ENCODE results near the gene RUNX2. TPM values are rescaled to one million over a fixed set of nuclear protein-coding genes. Genes with fewer than 3 reads are reported as not detected.

RUNX2 gene
- total and polyA plus RNA-seq, 9 of the 15 experiments (the other 6 are each of a cell fraction or from before 2014, with no cell fraction given) = 0.29 to 1.00 (median 0.43) TPM

DNA sequence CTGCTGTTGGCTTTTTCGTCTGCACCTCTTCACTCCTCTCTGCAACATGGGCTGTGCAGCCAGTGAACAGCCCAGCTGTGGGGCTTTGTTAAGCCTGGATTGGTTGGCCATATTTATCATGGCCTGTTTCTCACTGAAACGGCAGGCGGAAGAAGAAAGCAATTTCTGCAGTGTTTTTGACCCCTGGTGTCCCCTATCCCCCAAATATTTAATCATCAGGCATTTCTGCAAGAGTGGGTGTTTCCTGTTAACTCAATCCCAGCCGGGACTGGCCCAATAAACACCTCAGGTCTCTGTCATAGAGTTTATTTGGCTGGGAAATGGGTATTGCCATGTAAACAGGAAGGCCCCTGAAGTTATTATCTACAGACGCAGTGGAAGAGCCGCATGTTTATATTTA, 224.4 kb downstream of the RUNX2 start (continued):
- TF ChIP-seq ZNF77 (CRISPR knock-in tag; IDR thresholded peaks at IDR 0.05) = no peak
- TF ChIP-seq, protein P1, sequence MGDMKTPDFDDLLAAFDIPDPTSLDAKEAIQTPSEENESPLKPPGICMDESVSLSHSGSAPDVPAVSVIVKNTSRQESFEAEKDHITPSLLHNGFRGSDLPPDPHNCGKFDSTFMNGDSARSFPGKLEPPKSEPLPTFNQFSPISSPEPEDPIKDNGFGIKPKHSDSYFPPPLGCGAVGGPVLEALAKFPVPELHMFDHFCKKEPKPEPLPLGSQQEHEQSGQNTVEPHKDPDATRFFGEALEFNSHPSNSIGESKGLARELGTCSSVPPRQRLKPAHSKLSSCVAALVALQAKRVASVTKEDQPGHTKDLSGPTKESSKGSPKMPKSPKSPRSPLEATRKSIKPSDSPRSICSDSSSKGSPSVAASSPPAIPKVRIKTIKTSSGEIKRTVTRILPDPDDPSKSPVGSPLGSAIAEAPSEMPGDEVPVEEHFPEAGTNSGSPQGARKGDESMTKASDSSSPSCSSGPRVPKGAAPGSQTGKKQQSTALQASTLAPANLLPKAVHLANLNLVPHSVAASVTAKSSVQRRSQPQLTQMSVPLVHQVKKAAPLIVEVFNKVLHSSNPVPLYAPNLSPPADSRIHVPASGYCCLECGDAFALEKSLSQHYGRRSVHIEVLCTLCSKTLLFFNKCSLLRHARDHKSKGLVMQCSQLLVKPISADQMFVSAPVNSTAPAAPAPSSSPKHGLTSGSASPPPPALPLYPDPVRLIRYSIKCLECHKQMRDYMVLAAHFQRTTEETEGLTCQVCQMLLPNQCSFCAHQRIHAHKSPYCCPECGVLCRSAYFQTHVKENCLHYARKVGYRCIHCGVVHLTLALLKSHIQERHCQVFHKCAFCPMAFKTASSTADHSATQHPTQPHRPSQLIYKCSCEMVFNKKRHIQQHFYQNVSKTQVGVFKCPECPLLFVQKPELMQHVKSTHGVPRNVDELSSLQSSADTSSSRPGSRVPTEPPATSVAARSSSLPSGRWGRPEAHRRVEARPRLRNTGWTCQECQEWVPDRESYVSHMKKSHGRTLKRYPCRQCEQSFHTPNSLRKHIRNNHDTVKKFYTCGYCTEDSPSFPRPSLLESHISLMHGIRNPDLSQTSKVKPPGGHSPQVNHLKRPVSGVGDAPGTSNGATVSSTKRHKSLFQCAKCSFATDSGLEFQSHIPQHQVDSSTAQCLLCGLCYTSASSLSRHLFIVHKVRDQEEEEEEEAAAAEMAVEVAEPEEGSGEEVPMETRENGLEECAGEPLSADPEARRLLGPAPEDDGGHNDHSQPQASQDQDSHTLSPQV (IDR thresholded peaks at IDR 0.05) = no peak

DNA sequence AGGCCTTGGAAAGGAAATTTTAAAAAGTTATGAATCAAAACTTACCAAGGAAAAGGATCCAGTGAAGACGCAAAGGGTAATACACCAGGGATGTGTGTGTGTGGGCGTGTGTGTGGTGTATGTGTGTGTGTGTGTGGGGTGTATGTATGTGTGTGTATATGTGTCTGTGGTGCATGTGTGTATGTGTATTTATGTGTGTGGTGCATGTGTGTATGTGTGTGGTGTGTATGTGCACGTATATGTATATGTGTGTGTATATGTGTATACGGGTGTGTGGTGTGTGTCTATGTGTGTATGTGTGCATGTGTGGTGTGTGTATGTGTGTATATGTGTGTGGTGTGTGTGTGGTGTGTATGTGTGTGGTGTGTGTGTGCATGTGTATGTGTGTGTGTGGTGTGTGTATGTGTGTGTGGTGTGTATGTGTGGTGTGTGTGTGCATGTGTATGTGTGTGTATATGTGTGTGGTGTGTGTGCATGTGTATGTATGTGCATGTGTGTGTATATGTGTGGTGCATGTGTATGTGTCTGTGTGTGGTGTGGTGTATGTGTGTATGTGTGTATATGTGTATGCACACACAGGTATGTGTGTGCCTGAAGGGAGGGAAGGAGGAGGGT, 225.7 kb downstream of the RUNX2 start:
- no peaks in the 10 kb centered on the region for H4K20me1 ChIP-seq (replicated peaks; ENCODE audit: control insufficient read depth, insufficient read depth, low read length)
- H3K36me3 ChIP-seq (ENCODE audit: control insufficient read depth, insufficient read depth, low read length) = no peaks in the 10 kb centered on the region
- intact Hi-C loops (cut with micrococcal nuclease) = loop anchor here (5.0 kb wide), 1 partner anchor 132 kb away; no protein-coding TSS in a partner anchor
- in situ Hi-C loops (cut with MboI) = no loop called here
- ATAC-seq = no peak
- H3K27ac ChIP-seq (ENCODE audit: extremely low read depth, low read depth, low read length) = no peak overlapping the region
- no peak overlapping the region for H3K9ac ChIP-seq (ENCODE audit: insufficient read depth in 1 of 2, low read depth in 2 of 2, low read length in 2 of 2)
- H3K4me3 ChIP-seq = no peak overlapping the region
- WGBS (ENCODE audit: insufficient coverage, low coverage, missing lambda C conversion rate) = 50% methylated on average over 4 of the region's 4 CpGs
- no peaks in the 10 kb centered on the region for H3K79me2 ChIP-seq (ENCODE audit: control insufficient read depth, insufficient read depth, low read length)
- no peak overlapping the region for H3K4me2 ChIP-seq (ENCODE audit: insufficient read depth, low read length)
- no TSS peak for BruUV-seq (replicated peaks)
- ChIA-PET POLR2A (interaction anchor here (1.1 kb wide), 1 partner anchor 8 kb away, joined by 3 read pairs; no protein-coding TSS in a partner anchor), CTCF (ENCODE audit: low intra/inter-chr PET ratio) (no interaction called here)
- H3K4me1 ChIP-seq (replicated peaks in 1 of 2; ENCODE audit: control insufficient read depth in 2 of 2, insufficient read depth in 2 of 2, low read length in 2 of 2) = no peaks in the 10 kb centered on the region; a peak in 2 of 5 replicates
- FAIRE-seq = peak; percentile 62
- no peak for DNase-seq (ENCODE audit: extremely low read depth in 1 of 4, low spot score in 3 of 4)
- no peak overlapping the region for H2AFZ ChIP-seq (ENCODE audit: low read depth, low read length)
- peaks cover 4 to 23% of the 10 kb centered on the region in 2 experiments; a peak in 4 of 5 replicates for H3K27me3 ChIP-seq (ENCODE audit: control insufficient read depth in 2 of 2, insufficient read depth in 2 of 2, low read length in 2 of 2)
- H3K9me3 ChIP-seq (replicated peaks; ENCODE audit: control insufficient read depth, insufficient read depth, low read depth, low read length) = no peaks in the 10 kb centered on the region
- no peaks in the 10 kb centered on the region for H3K9me1 ChIP-seq (ENCODE audit: control insufficient read depth, insufficient read depth, low read length)
- TF ChIP-seq PML (IDR thresholded peaks at IDR 0.05; ENCODE audit: low read length) (no peak), CREBBP (IDR thresholded peaks at IDR 0.05; ENCODE audit: low read depth, low read length) (peak; percentile 28), HDAC1 (IDR thresholded peaks at IDR 0.05) (0 out of 4 replicates have a peak, but pooled peaks of 1 of the 2 experiments have one; percentile 37), GABPB1 (CRISPR knock-in tag; IDR thresholded peaks at IDR 0.05) (no peak), OTX1 (CRISPR knock-in tag; IDR thresholded peaks at IDR 0.05) (peak; percentile 11; the same call in 1 of the 2 replicates), HNRNPL (IDR thresholded peaks at IDR 0.05; ENCODE audit: low read depth, low read length) (no peak), KDM1A (IDR thresholded peaks at IDR 0.05) (0 out of 4 replicates have a peak, but pooled peaks of 1 of the 2 experiments have one; percentile 16), ESRRB (CRISPR knock-in tag; IDR thresholded peaks at IDR 0.05; ENCODE audit: borderline replicate concordance) (no peak), EGR1 (conservative IDR thresholded peaks at IDR 0.05) (peak; percentile 34), HDAC2 (IDR thresholded peaks at IDR 0.05) (no peak), BRD9 (IDR thresholded peaks at IDR 0.05; ENCODE audit: low read depth, partially characterized antibody) (no peak), MTA1 (IDR thresholded peaks at IDR 0.05; ENCODE audit: borderline replicate concordance) (no peak), SAFB2 (IDR thresholded peaks at IDR 0.05; ENCODE audit: borderline replicate concordance, low read depth, low read length, severe bottlenecking) (no peak), EZH2 (IDR thresholded peaks at IDR 0.05; ENCODE audit: borderline replicate concordance, low read depth, low read length) (no peak)
- TF ChIP-seq, protein P2, sequence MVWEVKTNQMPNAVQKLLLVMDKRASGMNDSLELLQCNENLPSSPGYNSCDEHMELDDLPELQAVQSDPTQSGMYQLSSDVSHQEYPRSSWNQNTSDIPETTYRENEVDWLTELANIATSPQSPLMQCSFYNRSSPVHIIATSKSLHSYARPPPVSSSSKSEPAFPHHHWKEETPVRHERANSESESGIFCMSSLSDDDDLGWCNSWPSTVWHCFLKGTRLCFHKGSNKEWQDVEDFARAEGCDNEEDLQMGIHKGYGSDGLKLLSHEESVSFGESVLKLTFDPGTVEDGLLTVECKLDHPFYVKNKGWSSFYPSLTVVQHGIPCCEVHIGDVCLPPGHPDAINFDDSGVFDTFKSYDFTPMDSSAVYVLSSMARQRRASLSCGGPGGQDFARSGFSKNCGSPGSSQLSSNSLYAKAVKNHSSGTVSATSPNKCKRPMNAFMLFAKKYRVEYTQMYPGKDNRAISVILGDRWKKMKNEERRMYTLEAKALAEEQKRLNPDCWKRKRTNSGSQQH (CRISPR knock-in tag; IDR thresholded peaks at IDR 0.05) = 0 out of 2 replicates have a peak, but pooled peaks have one; percentile 28

All from K562 (cell line).